Right atrium auricular region (tissue), 2 donors: ENCODE data around the gene PIP4K2A. TPM values are rescaled to one million over a fixed set of nuclear protein-coding genes. Genes with fewer than 3 reads are reported as not detected.

ENCODE experiments used
- DNase-seq: peaks from one replicate; pipeline ENCODE4 v3.0.0-alpha.2; 2019; ENCODE audit warnings: low spot score
- H3K27ac ChIP-seq, 2 donors: fragments of 200-600 bp; sonication (generic); 1 replicate in 1 of 2; 2 replicates in 1 of 2; pipeline ENCODE4 v1.5.1; 2016 to 2019
- H3K27me3 ChIP-seq, 2 donors: fragments of 200-600 bp; sonication (generic); one replicate each; pipeline versions ENCODE4 v1.5.1 to v1.6.0; 2017 to 2019
- H3K36me3 ChIP-seq: fragments of 200-600 bp; sonication (generic); one replicate; pipeline ENCODE4 v1.5.1; 2016
- H3K4me1 ChIP-seq, 2 donors: fragments of 200-600 bp; sonication (generic); one replicate each; pipeline versions ENCODE4 v1.5.1 to v1.6.0; 2017 to 2019
- H3K4me3 ChIP-seq, 2 donors: fragments of 200-600 bp; sonication (generic); 1 replicate in 1 of 2; 2 replicates in 1 of 2; pipeline ENCODE4 v1.5.1; 2017 to 2019; ENCODE audit warnings: mild to moderate bottlenecking in 1 of 2, moderate library complexity in 1 of 2
- H3K9me3 ChIP-seq, 2 donors: fragments of 200-600 bp; sonication (generic); one replicate each; pipeline ENCODE4 v1.5.1; 2019
- total RNA-seq, 2 donors: library from RNA; depleted of rRNA; stranded (reverse); fragments of >200 nt; gene quantifications; one replicate each; pipeline ENCODE4 v1.1.0, GENCODE V29; 2016
- TF ChIP-seq, protein P1 (sequence below), 2 donors: fragments of 200-600 bp; sonication (generic); IDR thresholded peaks; one replicate each; pipeline ENCODE4 v1.5.1; 2019; ENCODE audit warnings: antibody characterized with exemption in 2 of 2

Gene PIP4K2A
- total RNA-seq, 2 donors from 2014 or later, result 12.1 to 18.3 TPM

GRCh38 chr10:22606164-22606614 is 108.2 kb downstream of the PIP4K2A start:
- Histone ChIP-seq H3K9me3 (no peaks in the 10 kb centered on the region), H3K27me3 (no peaks in the 10 kb centered on the region), H3K4me3 (no peak overlapping the region), H3K36me3 (peaks cover 3% of the 10 kb centered on the region), H3K4me1 (peaks cover 0 to 16% of the 10 kb centered on the region in 2 donors), H3K27ac (peak overlapping the region in 1 of 2 donors; percentile 5)
- TF ChIP-seq, protein P1, sequence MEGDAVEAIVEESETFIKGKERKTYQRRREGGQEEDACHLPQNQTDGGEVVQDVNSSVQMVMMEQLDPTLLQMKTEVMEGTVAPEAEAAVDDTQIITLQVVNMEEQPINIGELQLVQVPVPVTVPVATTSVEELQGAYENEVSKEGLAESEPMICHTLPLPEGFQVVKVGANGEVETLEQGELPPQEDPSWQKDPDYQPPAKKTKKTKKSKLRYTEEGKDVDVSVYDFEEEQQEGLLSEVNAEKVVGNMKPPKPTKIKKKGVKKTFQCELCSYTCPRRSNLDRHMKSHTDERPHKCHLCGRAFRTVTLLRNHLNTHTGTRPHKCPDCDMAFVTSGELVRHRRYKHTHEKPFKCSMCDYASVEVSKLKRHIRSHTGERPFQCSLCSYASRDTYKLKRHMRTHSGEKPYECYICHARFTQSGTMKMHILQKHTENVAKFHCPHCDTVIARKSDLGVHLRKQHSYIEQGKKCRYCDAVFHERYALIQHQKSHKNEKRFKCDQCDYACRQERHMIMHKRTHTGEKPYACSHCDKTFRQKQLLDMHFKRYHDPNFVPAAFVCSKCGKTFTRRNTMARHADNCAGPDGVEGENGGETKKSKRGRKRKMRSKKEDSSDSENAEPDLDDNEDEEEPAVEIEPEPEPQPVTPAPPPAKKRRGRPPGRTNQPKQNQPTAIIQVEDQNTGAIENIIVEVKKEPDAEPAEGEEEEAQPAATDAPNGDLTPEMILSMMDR (IDR thresholded peaks at IDR 0.05), result no peak
- no peak for DNase-seq

GRCh38 chr10:22605168-22605567 is 109.2 kb downstream of the PIP4K2A start:
- H3K9me3 ChIP-seq, result no peaks in the 10 kb centered on the region
- no peak for DNase-seq
- H3K4me3 ChIP-seq, result no peak overlapping the region
- peak overlapping the region in 1 of 2 donors; percentile 48 for H3K27ac ChIP-seq
- TF ChIP-seq, protein P1 (IDR thresholded peaks at IDR 0.05), result no peak
- H3K27me3 ChIP-seq, result no peaks in the 10 kb centered on the region
- H3K36me3 ChIP-seq, result peaks cover 3% of the 10 kb centered on the region
- H3K4me1 ChIP-seq, result peaks cover 0 to 16% of the 10 kb centered on the region in 2 donors

DNA sequence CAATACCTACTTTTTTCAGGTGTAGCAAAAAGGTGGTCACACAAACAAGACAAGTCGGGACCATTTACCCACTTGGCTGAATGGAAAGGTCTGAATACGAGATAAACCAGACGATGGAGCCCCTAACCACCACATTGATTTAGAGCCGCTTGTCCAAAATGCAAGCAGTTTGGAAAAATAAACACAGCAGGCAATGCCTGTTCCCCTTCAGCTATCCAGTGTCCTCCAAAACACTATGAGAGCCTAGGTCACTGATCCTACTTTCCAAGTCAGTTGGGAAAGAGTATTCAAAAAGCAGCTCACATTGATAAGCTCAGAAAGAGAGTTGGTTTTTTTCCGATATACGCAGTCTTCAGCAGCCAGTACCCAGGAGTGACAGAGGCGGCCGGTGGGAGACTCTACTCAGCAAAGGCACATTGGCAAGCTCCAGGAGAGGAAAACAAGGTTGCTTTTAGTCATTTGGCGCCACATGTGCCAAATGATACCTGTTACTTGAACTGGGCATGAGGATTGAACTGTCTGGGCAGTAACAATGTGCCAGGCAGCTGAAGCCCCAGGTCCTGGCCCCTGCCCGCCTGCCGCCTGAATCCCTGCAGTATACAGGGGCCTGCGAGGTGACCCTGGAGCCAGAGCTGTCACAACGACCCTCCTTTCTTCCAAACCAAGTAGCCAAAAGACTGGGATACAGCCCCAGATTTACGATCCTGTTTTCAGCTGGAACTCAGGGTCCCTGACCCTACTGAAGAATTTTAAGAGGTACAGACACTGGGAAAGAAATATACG is 109.8 kb downstream of the PIP4K2A start:
- H3K4me1 ChIP-seq, result peaks cover 0 to 16% of the 10 kb centered on the region in 2 donors
- no peak for DNase-seq
- no peaks in the 10 kb centered on the region for H3K27me3 ChIP-seq
- peak overlapping the region in 1 of 2 donors; percentile 48 for H3K27ac ChIP-seq
- peaks cover 3% of the 10 kb centered on the region for H3K36me3 ChIP-seq
- no peak overlapping the region for H3K4me3 ChIP-seq
- no peaks in the 10 kb centered on the region for H3K9me3 ChIP-seq
- TF ChIP-seq, protein P1 (IDR thresholded peaks at IDR 0.05), result no peak

DNA sequence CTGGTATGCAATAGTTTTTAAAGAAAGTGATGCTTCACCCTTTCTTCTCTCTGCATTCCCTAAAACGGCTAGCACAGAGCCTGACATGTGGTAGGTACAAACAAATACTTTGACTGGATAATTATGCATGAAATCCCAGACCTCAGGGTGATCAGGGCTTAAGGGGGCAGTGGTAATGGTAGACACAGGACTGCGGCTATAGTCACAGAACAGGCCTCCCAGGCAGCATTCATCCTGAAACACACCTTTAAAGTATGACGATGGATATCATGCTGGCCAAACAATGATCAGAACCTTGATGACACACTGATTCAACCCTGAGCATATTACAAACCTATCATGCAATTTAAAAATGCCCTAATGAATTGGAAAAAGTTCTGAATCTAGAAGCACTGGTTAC is 110.8 kb downstream of the PIP4K2A start:
- TF ChIP-seq, protein P1 (IDR thresholded peaks at IDR 0.05), result no peak
- no peaks in the 10 kb centered on the region for H3K9me3 ChIP-seq
- H3K27me3 ChIP-seq, result no peaks in the 10 kb centered on the region
- no peak overlapping the region for H3K4me3 ChIP-seq
- peaks cover 0 to 16% of the 10 kb centered on the region in 2 donors for H3K4me1 ChIP-seq
- H3K36me3 ChIP-seq, result peaks cover 3% of the 10 kb centered on the region
- no peak for DNase-seq
- no peak overlapping the region for H3K27ac ChIP-seq

DNA sequence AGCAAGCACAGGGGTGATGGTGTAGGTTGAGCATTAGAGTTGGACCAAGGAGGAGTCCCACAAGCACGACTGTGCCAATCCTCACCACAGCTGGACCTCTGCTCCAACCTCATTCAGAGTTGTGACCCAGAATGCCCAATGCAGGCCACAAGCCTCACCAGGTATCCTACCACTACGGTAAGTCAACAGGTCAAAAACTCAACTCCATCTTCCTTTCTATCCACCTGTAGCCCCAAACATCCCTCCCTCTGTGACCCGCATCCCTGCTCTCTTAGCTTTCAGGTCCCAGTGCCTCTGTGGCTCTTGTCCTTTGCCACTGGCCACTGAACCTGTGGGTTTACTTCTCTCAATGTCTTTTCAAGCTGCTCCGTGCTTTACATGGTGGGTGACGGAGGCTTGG is 112.8 kb downstream of the PIP4K2A start:
- H3K9me3 ChIP-seq, result no peaks in the 10 kb centered on the region
- H3K4me1 ChIP-seq, result peaks cover 0 to 16% of the 10 kb centered on the region in 2 donors
- no peak overlapping the region for H3K27ac ChIP-seq

More for the DNA sequence above, 112.8 kb downstream of the PIP4K2A start:
- TF ChIP-seq, protein P1 (IDR thresholded peaks at IDR 0.05), result no peak
- H3K36me3 ChIP-seq, result peaks cover 3% of the 10 kb centered on the region
- DNase-seq, result no peak
- H3K27me3 ChIP-seq, result no peaks in the 10 kb centered on the region
- no peak overlapping the region for H3K4me3 ChIP-seq
